Activated CD8-positive, alpha-beta T cell treated with anti-CD3 and anti-CD28 coated beads, Interleukin-2, amount 10 ng/mL, durations not matched to agents 7 days and 5 days (primary cell): ENCODE results near the gene CCDC12. TPM values are rescaled to one million over a fixed set of nuclear protein-coding genes. Genes with fewer than 3 reads are reported as not detected.
A peak's percentile ranks its signal among the peaks of the same experiment; 100 is the strongest.

ENCODE experiments used
- ATAC-seq: fragments of 150-1000 bp; cut with Tn5 transposase; one replicate; pipeline ENCODE4 v1.10.0; 2021; ENCODE audit warnings: moderate library complexity
- CTCF ChIA-PET: fragments of 350-600 bp; sonication (Branson Sonifier 250); formaldehyde crosslinking; loops from one replicate; lab custom pipeline; 2021; ENCODE audit warnings: antibody characterized with exemption; lab: Charles Lee
- POLR2A ChIA-PET: fragments of 350-600 bp; sonication (Branson Sonifier 250); formaldehyde crosslinking; loops from one replicate; lab custom pipeline; 2021; ENCODE audit warnings: antibody characterized with exemption; lab: Charles Lee
- DNase-seq: peaks from one replicate; pipeline ENCODE4 v3.0.0-alpha.2; 2020
- H3K27ac Mint-ChIP-seq: one replicate; pipeline ENCODE4 v1.8.0; 2021; ENCODE audit warnings: mild to moderate bottlenecking, mixed read lengths
- H3K27me3 Mint-ChIP-seq: one replicate; pipeline ENCODE4 v1.8.0; 2021; ENCODE audit warnings: low read depth, mixed read lengths
- H3K36me3 Mint-ChIP-seq: one replicate; pipeline ENCODE4 v1.8.0; 2021; ENCODE audit warnings: low read depth, mixed read lengths
- H3K4me1 Mint-ChIP-seq: one replicate; pipeline ENCODE4 v1.8.0; 2021; ENCODE audit warnings: low read depth, mixed read lengths
- H3K4me3 Mint-ChIP-seq: one replicate; pipeline ENCODE4 v1.8.0; 2021; ENCODE audit warnings: mild to moderate bottlenecking, mixed read lengths
- H3K9me3 Mint-ChIP-seq: one replicate; pipeline ENCODE4 v1.8.0; 2022; ENCODE audit warnings: mixed read lengths; ENCODE audit not compliant: insufficient read depth
- total RNA-seq, 2 experiments: library from RNA; stranded (reverse); gene quantifications; one replicate each; pipeline ENCODE4 v1.2.3, GENCODE V29; 2021

CCDC12 gene
- total RNA-seq, 2 experiments from 2014 or later, result 59.4 to 62.2 TPM

GRCh38 chr3:46892285-46893145 is 84.0 kb downstream of the CCDC12 start:
- Mint-ChIP-seq H3K4me1 (peaks cover 3% of the 10 kb centered on the region), H3K27me3 (peaks cover 37% of the 10 kb centered on the region), H3K27ac (no peak overlapping the region), H3K4me3 (peak overlapping the region; percentile 53), H3K9me3 (no peaks in the 10 kb centered on the region), H3K36me3 (no peaks in the 10 kb centered on the region)
- POLR2A ChIA-PET, result no interaction called here
- DNase-seq (no peak), ATAC-seq (peak; percentile 45)
- CTCF ChIA-PET, result interaction anchor here (1.5 to 2.5 kb wide), 2 partner anchors 17 to 190 kb away, joined by 3 to 8 read pairs; no protein-coding TSS in a partner anchor

GRCh38 chr3:46891132-46891531 is 85.4 kb downstream of the CCDC12 start:
- H3K27me3 Mint-ChIP-seq, result peaks cover 38% of the 10 kb centered on the region
- no peak for DNase-seq
- no peak overlapping the region for H3K27ac Mint-ChIP-seq
- ChIA-PET POLR2A (no interaction called here), CTCF (interaction anchor here (2.5 kb wide), 1 partner anchor 18 kb away, joined by 8 read pairs; no protein-coding TSS in a partner anchor)
- H3K36me3 Mint-ChIP-seq, result no peaks in the 10 kb centered on the region
- H3K4me3 Mint-ChIP-seq, result no peak overlapping the region
- no peak for ATAC-seq
- peaks cover 3% of the 10 kb centered on the region for H3K4me1 Mint-ChIP-seq
- no peaks in the 10 kb centered on the region for H3K9me3 Mint-ChIP-seq

- Mint-ChIP-seq H3K27me3 (peaks cover 45% of the 10 kb centered on the region), H3K27ac (no peak overlapping the region), H3K4me3 (no peak overlapping the region), H3K4me1 (peaks cover 3% of the 10 kb centered on the region), H3K36me3 (no peaks in the 10 kb centered on the region), H3K9me3 (no peaks in the 10 kb centered on the region)
- no peak for ATAC-seq
- ChIA-PET POLR2A (no interaction called here), CTCF (interaction anchor here (0.9 to 2.5 kb wide), 2 partner anchors 19 to 180 kb away, joined by 3 to 8 read pairs; no protein-coding TSS in a partner anchor)
- DNase-seq, result no peak
Measured at GRCh38 chr3:46890132-46890531, 86.4 kb downstream of the CCDC12 start.

GRCh38 chr3:46889381-46890110 is 87.0 kb downstream of the CCDC12 start:
- ATAC-seq (no peak), DNase-seq (no peak)
- peaks cover 3% of the 10 kb centered on the region for H3K4me1 Mint-ChIP-seq
- ChIA-PET CTCF (interaction anchor here (0.9 kb wide), 1 partner anchor 179 kb away, joined by 3 read pairs; no protein-coding TSS in a partner anchor), POLR2A (no interaction called here)
- no peaks in the 10 kb centered on the region for H3K9me3 Mint-ChIP-seq
- H3K27me3 Mint-ChIP-seq, result peaks cover 50% of the 10 kb centered on the region
- no peaks in the 10 kb centered on the region for H3K36me3 Mint-ChIP-seq
- H3K4me3 Mint-ChIP-seq, result no peak overlapping the region
- H3K27ac Mint-ChIP-seq, result no peak overlapping the region

GRCh38 chr3:46888705-46889104 is 87.8 kb downstream of the CCDC12 start:
- DNase-seq, result no peak
- no peak overlapping the region for H3K27ac Mint-ChIP-seq
- no peaks in the 10 kb centered on the region for H3K9me3 Mint-ChIP-seq
- H3K4me1 Mint-ChIP-seq, result peaks cover 3% of the 10 kb centered on the region
- no peak for ATAC-seq
- H3K4me3 Mint-ChIP-seq, result no peak overlapping the region
- H3K27me3 Mint-ChIP-seq, result peaks cover 53% of the 10 kb centered on the region
- ChIA-PET POLR2A (no interaction called here), CTCF (no interaction called here)
- no peaks in the 10 kb centered on the region for H3K36me3 Mint-ChIP-seq

- DNase-seq, result no peak
- no peaks in the 10 kb centered on the region for H3K9me3 Mint-ChIP-seq
- CTCF ChIA-PET, result interaction anchor here (1.2 kb wide), 1 partner anchor 41 kb away, joined by 3 read pairs; no protein-coding TSS in a partner anchor
- H3K27ac Mint-ChIP-seq, result no peak overlapping the region
- H3K27me3 Mint-ChIP-seq, result peaks cover 55% of the 10 kb centered on the region
- peaks cover 3% of the 10 kb centered on the region for H3K4me1 Mint-ChIP-seq
- POLR2A ChIA-PET, result interaction anchor here (0.8 kb wide), 1 partner anchor 16 kb away, joined by 3 read pairs; no protein-coding TSS in a partner anchor
- no peak overlapping the region for H3K4me3 Mint-ChIP-seq
- no peaks in the 10 kb centered on the region for H3K36me3 Mint-ChIP-seq
- no peak for ATAC-seq
Measured at GRCh38 chr3:46887980-46888494, 88.5 kb downstream of the CCDC12 start.

GRCh38 chr3:46885612-46886011 is 90.9 kb downstream of the CCDC12 start:
- CTCF ChIA-PET, result interaction anchor here (1.0 to 1.9 kb wide), 3 partner anchors 9 to 18 kb away, joined by 3 to 6 read pairs (median 4); no protein-coding TSS in a partner anchor
- POLR2A ChIA-PET, result no interaction called here
- Mint-ChIP-seq H3K4me1 (peaks cover 4% of the 10 kb centered on the region), H3K9me3 (no peaks in the 10 kb centered on the region), H3K27ac (no peak overlapping the region), H3K36me3 (no peaks in the 10 kb centered on the region), H3K27me3 (peaks cover 51% of the 10 kb centered on the region), H3K4me3 (no peak overlapping the region)
- DNase-seq (no peak), ATAC-seq (no peak)

- ChIA-PET CTCF (interaction anchor here (0.7 to 1.9 kb wide), 3 partner anchors 10 to 25 kb away, joined by 3 to 6 read pairs (median 4); no protein-coding TSS in a partner anchor), POLR2A (no interaction called here)
- no peak overlapping the region for H3K4me3 Mint-ChIP-seq
- no peak overlapping the region for H3K27ac Mint-ChIP-seq
- H3K4me1 Mint-ChIP-seq, result peaks cover 6% of the 10 kb centered on the region
- H3K36me3 Mint-ChIP-seq, result no peaks in the 10 kb centered on the region
- H3K27me3 Mint-ChIP-seq, result peaks cover 56% of the 10 kb centered on the region
- ATAC-seq (no peak), DNase-seq (no peak)
- H3K9me3 Mint-ChIP-seq, result no peaks in the 10 kb centered on the region
Measured at GRCh38 chr3:46884929-46885328, 91.6 kb downstream of the CCDC12 start.

GRCh38 chr3:46884427-46884826 is 92.1 kb downstream of the CCDC12 start:
- Mint-ChIP-seq H3K9me3 (no peaks in the 10 kb centered on the region), H3K36me3 (no peaks in the 10 kb centered on the region), H3K27ac (no peak overlapping the region), H3K4me1 (peaks cover 6% of the 10 kb centered on the region), H3K27me3 (peaks cover 61% of the 10 kb centered on the region), H3K4me3 (no peak overlapping the region)
- no peak for DNase-seq
- CTCF ChIA-PET, result interaction anchor here (0.7 to 1.8 kb wide), 2 partner anchors 17 to 25 kb away, joined by 3 to 4 read pairs; no protein-coding TSS in a partner anchor
- ATAC-seq, result no peak
- POLR2A ChIA-PET, result no interaction called here

- H3K27me3 Mint-ChIP-seq, result peaks cover 65% of the 10 kb centered on the region
- POLR2A ChIA-PET, result no interaction called here
- no peak for ATAC-seq
- H3K9me3 Mint-ChIP-seq, result no peaks in the 10 kb centered on the region
- no peak for DNase-seq
- no peak overlapping the region for H3K4me3 Mint-ChIP-seq
- H3K4me1 Mint-ChIP-seq, result peaks cover 6% of the 10 kb centered on the region
- CTCF ChIA-PET, result no interaction called here
- no peaks in the 10 kb centered on the region for H3K36me3 Mint-ChIP-seq
- H3K27ac Mint-ChIP-seq, result no peak overlapping the region
Measured at GRCh38 chr3:46883830-46884185, 92.7 kb downstream of the CCDC12 start.

GRCh38 chr3:46883054-46883829 is 93.3 kb downstream of the CCDC12 start:
- Mint-ChIP-seq H3K4me3 (peak overlapping the region; percentile 36), H3K9me3 (no peaks in the 10 kb centered on the region), H3K36me3 (no peaks in the 10 kb centered on the region), H3K4me1 (peaks cover 6% of the 10 kb centered on the region), H3K27ac (no peak overlapping the region), H3K27me3 (peaks cover 65% of the 10 kb centered on the region)
- peak; percentile 54 for ATAC-seq
- ChIA-PET POLR2A (interaction anchor here (0.7 kb wide), 1 partner anchor 44 kb away, joined by 3 read pairs; no protein-coding TSS in a partner anchor), CTCF (interaction anchor here (1.0 kb wide), 1 partner anchor 26 kb away, joined by 3 read pairs; no protein-coding TSS in a partner anchor)
- DNase-seq, result peak; percentile 35
